ENCODE measurements around the gene CARM1.

DNA sequence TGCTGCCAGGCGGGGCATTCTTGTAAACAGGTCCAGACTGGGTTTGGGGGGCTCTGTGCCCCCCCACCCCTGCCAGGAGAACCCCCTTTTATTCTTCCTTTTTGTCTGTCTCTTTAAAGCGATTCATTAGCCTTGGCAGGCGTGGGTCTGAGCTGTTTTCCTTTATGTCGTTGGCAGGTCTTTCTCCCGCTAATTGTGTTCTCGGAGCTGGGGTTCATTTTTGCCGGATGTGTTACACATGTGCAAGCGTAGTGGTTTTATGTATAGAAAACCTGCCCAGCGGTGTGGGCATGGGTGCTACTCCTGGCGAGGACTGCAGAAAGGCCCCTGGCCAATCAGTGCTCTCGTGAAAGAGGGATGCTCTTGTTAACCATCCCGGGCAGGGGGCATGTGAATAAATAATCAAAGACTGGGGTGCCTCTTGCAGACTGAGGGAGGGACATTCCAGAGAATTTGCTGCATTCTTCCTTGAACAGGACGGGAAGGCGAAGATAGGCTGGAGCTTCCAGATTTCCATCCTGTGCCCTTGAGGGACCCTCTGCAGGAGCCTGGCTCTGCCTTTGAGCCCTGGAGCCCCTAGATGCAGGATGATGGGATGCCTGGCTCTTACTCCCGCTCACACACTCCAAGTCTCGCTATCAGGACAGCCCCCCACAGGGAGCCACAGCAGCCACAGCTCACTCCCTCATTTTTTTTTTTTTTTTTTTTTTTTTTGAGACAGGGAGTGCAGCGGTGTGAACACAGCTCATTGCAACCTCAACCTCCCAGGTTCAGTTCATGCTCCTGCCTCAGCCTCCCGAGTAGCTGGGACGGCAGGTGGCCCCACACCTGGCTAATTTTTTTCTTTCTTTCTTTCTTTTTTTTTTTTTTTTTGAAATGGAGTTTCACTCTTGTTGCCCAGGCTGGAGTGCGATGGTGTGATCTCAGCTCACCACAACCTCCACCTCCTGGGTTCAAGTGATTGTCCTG is 14.1 kb downstream of the CARM1 start:
- TF ChIP-seq POLR2A (IDR thresholded peaks at IDR 0.05; ENCODE audit: low read length) = no peak
- TF ChIP-seq, protein P1, sequence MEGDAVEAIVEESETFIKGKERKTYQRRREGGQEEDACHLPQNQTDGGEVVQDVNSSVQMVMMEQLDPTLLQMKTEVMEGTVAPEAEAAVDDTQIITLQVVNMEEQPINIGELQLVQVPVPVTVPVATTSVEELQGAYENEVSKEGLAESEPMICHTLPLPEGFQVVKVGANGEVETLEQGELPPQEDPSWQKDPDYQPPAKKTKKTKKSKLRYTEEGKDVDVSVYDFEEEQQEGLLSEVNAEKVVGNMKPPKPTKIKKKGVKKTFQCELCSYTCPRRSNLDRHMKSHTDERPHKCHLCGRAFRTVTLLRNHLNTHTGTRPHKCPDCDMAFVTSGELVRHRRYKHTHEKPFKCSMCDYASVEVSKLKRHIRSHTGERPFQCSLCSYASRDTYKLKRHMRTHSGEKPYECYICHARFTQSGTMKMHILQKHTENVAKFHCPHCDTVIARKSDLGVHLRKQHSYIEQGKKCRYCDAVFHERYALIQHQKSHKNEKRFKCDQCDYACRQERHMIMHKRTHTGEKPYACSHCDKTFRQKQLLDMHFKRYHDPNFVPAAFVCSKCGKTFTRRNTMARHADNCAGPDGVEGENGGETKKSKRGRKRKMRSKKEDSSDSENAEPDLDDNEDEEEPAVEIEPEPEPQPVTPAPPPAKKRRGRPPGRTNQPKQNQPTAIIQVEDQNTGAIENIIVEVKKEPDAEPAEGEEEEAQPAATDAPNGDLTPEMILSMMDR (IDR thresholded peaks at IDR 0.05) = no peak
- TF ChIP-seq RAD21 (conservative IDR thresholded peaks at IDR 0.05 in 1 of 2, IDR thresholded peaks at IDR 0.05 in 1 of 2) = no peak
- TF ChIP-seq, protein P2, sequence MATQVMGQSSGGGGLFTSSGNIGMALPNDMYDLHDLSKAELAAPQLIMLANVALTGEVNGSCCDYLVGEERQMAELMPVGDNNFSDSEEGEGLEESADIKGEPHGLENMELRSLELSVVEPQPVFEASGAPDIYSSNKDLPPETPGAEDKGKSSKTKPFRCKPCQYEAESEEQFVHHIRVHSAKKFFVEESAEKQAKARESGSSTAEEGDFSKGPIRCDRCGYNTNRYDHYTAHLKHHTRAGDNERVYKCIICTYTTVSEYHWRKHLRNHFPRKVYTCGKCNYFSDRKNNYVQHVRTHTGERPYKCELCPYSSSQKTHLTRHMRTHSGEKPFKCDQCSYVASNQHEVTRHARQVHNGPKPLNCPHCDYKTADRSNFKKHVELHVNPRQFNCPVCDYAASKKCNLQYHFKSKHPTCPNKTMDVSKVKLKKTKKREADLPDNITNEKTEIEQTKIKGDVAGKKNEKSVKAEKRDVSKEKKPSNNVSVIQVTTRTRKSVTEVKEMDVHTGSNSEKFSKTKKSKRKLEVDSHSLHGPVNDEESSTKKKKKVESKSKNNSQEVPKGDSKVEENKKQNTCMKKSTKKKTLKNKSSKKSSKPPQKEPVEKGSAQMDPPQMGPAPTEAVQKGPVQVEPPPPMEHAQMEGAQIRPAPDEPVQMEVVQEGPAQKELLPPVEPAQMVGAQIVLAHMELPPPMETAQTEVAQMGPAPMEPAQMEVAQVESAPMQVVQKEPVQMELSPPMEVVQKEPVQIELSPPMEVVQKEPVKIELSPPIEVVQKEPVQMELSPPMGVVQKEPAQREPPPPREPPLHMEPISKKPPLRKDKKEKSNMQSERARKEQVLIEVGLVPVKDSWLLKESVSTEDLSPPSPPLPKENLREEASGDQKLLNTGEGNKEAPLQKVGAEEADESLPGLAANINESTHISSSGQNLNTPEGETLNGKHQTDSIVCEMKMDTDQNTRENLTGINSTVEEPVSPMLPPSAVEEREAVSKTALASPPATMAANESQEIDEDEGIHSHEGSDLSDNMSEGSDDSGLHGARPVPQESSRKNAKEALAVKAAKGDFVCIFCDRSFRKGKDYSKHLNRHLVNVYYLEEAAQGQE (IDR thresholded peaks at IDR 0.05) = no peak
- TF ChIP-seq GATA3 (IDR thresholded peaks at IDR 0.05; ENCODE audit: borderline replicate concordance) = no peak
- TF ChIP-seq USF2 (IDR thresholded peaks at IDR 0.05) = no peak

Data from A549 (cell line).